Heart right ventricle (tissue), 16 donors: Measurements from ENCODE around the gene RASD2. TPM values are rescaled to one million over a fixed set of nuclear protein-coding genes. Genes with fewer than 3 reads are reported as not detected.

Experiments used
- ATAC-seq, 8 donors: fragments of 200-7000 bp; cut with Tn5 transposase; one replicate each; pipeline ENCODE4 v1.9.1; 2020; ENCODE audit warnings: mild to moderate bottlenecking in 8 of 8, moderate library complexity in 8 of 8, moderate number of reproducible peaks in 1 of 8
- DNase-seq, 2 donors: peaks; one replicate each; pipeline ENCODE4 v3.0.0-alpha.2; 2020
- H3K27ac ChIP-seq, 10 donors: fragments of 200-600 bp; sonication (generic) in 2 of 10; one replicate each; pipeline versions ENCODE4 v1.5.0 to v1.8.0; 2020 to 2022; ENCODE audit warnings: mild to moderate bottlenecking in 3 of 10
- H3K27me3 ChIP-seq, 7 donors: fragments of 200-600 bp; one replicate each; pipeline ENCODE4 v1.8.0; 2021 to 2022; ENCODE audit warnings: mild to moderate bottlenecking in 2 of 7
- H3K36me3 ChIP-seq, 9 donors: fragments of 200-600 bp; sonication (generic) in 1 of 9; one replicate each; pipeline versions ENCODE4 v1.5.0 to v1.8.0; 2020 to 2022; ENCODE audit warnings: mild to moderate bottlenecking in 2 of 9
- H3K4me1 ChIP-seq, 9 donors: fragments of 200-600 bp; sonication (generic) in 1 of 9; one replicate each; pipeline versions ENCODE4 v1.5.0 to v1.8.0; 2020 to 2022; ENCODE audit warnings: mild to moderate bottlenecking in 4 of 9
- H3K4me3 ChIP-seq, 10 donors: fragments of 200-600 bp; sonication (generic) in 2 of 10; one replicate each; pipeline versions ENCODE4 v1.5.0 to v1.8.0; 2020 to 2022; ENCODE audit warnings: mild to moderate bottlenecking in 7 of 10, moderate library complexity in 2 of 10
- H3K9me3 ChIP-seq, 11 donors: fragments of 200-600 bp in 10 of 11; sonication (generic) in 2 of 11; one replicate each; pipeline versions ENCODE4 v1.5.0 to v1.8.0; 2013 to 2022; ENCODE audit warnings: mild to moderate bottlenecking in 2 of 11, control low read depth in 1 of 11, moderate library complexity in 1 of 11
- CTCF ChIP-seq, 9 donors: fragments of 200-600 bp; sonication (generic) in 2 of 9; IDR thresholded peaks; one replicate each; pipeline versions ENCODE4 v1.5.0 to v1.8.0; 2021 to 2022; ENCODE audit warnings: antibody characterized with exemption in 9 of 9, mild to moderate bottlenecking in 5 of 9, moderate library complexity in 1 of 9
- WGBS, 2 donors: extraction: QIAGEN DNeasy Blood & Tissue Kit; methylation state at CpG; one replicate each; pipeline ENCODE4 v1.1.7; 2013; ENCODE audit warnings: inconsistent platforms in 1 of 2; 5-methylcytosine and 5-hydroxymethylcytosine counted together
- intact Hi-C, 10 donors: fragments of 100-400 bp; cut with DNase I; formaldehyde crosslinking; loops; one replicate each; pipeline versions ENCODE4 v1.11.1 to v1.14.2; 2022
- polyA plus RNA-seq, 2 donors: library from polyadenylated mRNA; stranded (reverse); fragments of 200-250 nt; gene quantifications; one replicate each; pipeline ENCODE4 v1.2.3, GENCODE V29; 2013
- total RNA-seq, 10 donors: library from RNA; stranded (reverse); fragmentation: NEBNext Ultra II Directional in 3 of 10; extraction: Animal tissue kit (Norgen Biotek cat#: 25700) in 3 of 10; gene quantifications; one replicate each; pipeline versions ENCODE4 v1.2.1 to v1.2.4, GENCODE V29; 2021 to 2023
- donor health status: Arrhythmogenic right ventricular cardiomyopathy.
- donor health status: ischemic (EF 13 %, LVEDD 7.1; RV severe dilation, severe dysfunction).
- donor health status: healthy with polysubstance abuse.
- donor health status: DM: no; HTN: yes; CAD: no.
- donor health status: DM: no; HTN: no; CAD: no.
- donor health status: ischemic (EF 25% LVEDD 6.9; RV normal size, moderate dysfunction).
- donor health status: ischemic (EF 25% LVEDD 5.7; RV mildly dilated, moderate dysfunction).
- donor health status: healthy.
- donor health status: DM: yes; HTN: yes; CAD: no.
- donor health status: Ischemic cardiomyopathy.
- donor health status: ischemic (EF 35%, LVEDD 5.7; RV mildly dilated, moderate dysfunction).
- donor health status: nonischemic (EF 11% LVEDD 7.7; RV severe dilation, severe dysfunction).
- donor health status: DM: yes; HTN: yes; CAD: no.
- donor health status: PGD.
- donor health status: ischemic (EF 29% LVEDD 5.4; RV normal size, mild dysfunction).
- donor health status: nonischemic (EF 23%, LVEDD 6.1; RV moderate dilation, normal function).

Gene RASD2
- total and polyA plus RNA-seq, 12 donors, result 1.4 to 9.9 (median 3.6) TPM

DNA sequence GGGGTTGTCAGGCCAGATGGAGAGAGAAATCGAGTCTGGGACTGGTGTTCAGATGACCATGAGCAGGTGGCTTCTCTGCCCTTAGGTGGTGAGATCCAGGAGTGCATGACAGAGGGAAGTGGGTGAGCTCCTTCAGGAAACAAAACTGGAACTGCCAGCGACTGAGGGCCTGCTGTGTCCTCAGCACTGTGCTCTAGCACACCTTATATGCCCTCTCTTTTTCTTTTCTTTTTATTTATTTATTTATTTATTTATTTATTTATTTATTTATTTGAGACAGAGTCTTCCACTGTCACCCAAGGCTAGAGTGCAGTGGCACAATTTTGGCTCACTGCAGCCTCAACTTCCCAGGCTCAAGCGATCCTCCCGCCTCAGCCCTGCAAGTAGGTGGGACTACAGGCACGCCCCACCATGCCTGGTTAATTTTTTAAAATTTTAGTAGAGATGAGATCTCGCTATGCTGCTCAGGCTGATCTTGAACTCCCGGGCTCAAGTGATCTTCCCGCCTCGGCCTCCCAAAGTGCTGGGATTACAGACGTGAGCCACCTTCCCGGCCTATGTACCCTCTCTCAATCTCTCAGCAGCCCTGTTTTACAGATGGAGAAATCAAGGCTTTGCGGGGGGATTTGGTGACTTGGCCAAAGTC lies 14.8 kb upstream of the RASD2 start:
- H3K4me1 ChIP-seq, result peaks cover 0 to 13% (median 0%) of the 10 kb centered on the region in 9 donors
- H3K27me3 ChIP-seq, result peaks cover 0 to 13% (median 3%) of the 10 kb centered on the region in 7 donors
- 82 to 84% methylated on average over 12 of the region's 12 CpGs for WGBS, 2 donors
- ATAC-seq, result peak in 3 of 8 donors; percentile 18 to 35 (median 21)
- intact Hi-C loops, result loop anchor here in 1 of 10 donors (5.0 kb wide), 1 partner anchor 51 kb away; no protein-coding TSS in a partner anchor
- no peak for DNase-seq
- no peak overlapping the region for H3K4me3 ChIP-seq
- no peak for TF ChIP-seq CTCF (IDR thresholded peaks at IDR 0.05)
- H3K27ac ChIP-seq, result peak overlapping the region in 6 of 10 donors; percentile 17 to 64 (median 40)
- no peaks in the 10 kb centered on the region for H3K36me3 ChIP-seq
- peaks cover 0 to 12% (median 0%) of the 10 kb centered on the region in 11 donors for H3K9me3 ChIP-seq

DNA sequence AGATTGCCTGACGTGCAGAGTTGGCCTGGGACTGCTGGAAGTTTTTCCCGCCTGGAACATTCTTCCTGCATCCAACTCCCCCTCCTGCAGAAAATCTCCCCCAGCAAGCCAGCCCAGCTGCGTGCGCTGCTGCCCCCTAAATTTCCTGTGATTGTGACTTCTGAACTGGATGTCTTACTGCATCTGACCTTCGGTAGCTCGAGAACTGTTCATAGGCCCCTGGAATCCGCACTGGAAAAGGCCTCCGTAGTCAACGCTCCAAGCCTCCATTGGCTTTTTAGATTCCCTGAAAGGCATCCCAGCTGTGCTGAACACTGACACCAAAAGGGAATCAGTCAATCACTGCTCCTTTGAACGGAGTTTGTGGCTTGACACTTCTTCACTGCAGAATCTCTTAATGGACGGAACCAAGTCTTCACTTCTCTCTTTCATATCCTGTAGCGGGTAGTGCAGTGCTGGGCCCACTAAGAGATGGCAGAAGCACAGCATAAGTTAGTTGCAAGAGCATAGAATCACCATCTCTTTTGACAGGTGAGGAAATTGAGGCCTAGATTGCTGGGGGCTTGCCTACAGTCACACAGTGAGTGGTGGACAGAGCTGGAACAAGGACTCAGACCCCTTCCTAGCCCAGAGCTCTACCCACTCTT lies 14.2 kb upstream of the RASD2 start:
- H3K27ac ChIP-seq, result peak overlapping the region in 4 of 10 donors; percentile 8 to 60 (median 48)

DNA sequence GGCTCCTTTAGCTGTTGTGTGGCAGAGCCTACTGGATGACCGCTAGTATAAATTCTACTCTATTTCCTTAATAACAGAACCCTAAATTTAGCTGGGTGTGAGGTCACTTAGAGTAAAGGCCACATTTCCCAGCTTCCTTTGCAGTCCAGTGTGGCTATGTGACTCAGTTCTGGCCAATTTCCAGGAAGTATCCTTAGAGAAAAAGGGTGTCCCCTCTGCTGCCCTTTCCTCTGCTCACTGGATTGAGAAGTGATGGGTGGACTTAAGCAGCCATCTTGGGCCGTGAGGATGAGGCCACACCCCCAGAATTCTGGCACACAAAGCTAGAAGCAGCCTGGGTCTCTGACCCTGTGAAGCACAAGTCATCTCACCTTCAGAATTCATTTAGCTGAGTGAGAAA lies 11.7 kb upstream of the RASD2 start:
- 86 to 92% methylated on average over 2 of the region's 2 CpGs for WGBS, 2 donors
- intact Hi-C loops, result loop anchor here in 1 of 10 donors (5.0 kb wide), 1 partner anchor 48 kb away; no protein-coding TSS in a partner anchor
- H3K9me3 ChIP-seq, result peaks cover 0 to 12% (median 0%) of the 10 kb centered on the region in 11 donors
- ATAC-seq (peak in 2 of 8 donors; percentile 12 to 17), DNase-seq (no peak)
- no peaks in the 10 kb centered on the region for H3K27me3 ChIP-seq
- no peak for TF ChIP-seq CTCF (IDR thresholded peaks at IDR 0.05)
- no peaks in the 10 kb centered on the region for H3K36me3 ChIP-seq
- H3K27ac ChIP-seq, result no peak overlapping the region
- no peak overlapping the region for H3K4me3 ChIP-seq
- H3K4me1 ChIP-seq, result peaks cover 0 to 13% (median 0%) of the 10 kb centered on the region in 9 donors

More for the DNA sequence above, 14.2 kb upstream of the RASD2 start:
- no peaks in the 10 kb centered on the region for H3K36me3 ChIP-seq
- H3K27me3 ChIP-seq, result peaks cover 0 to 13% (median 3%) of the 10 kb centered on the region in 7 donors
- TF ChIP-seq CTCF (IDR thresholded peaks at IDR 0.05), result no peak
- ATAC-seq, result peak in 5 of 8 donors; percentile 8 to 65 (median 28)
- intact Hi-C loops, result loop anchor here in 1 of 10 donors (5.0 kb wide), 1 partner anchor 51 kb away; no protein-coding TSS in a partner anchor
- peaks cover 0 to 13% (median 0%) of the 10 kb centered on the region in 9 donors for H3K4me1 ChIP-seq
- H3K9me3 ChIP-seq, result peaks cover 0 to 12% (median 0%) of the 10 kb centered on the region in 11 donors
- 73 to 75% methylated on average over 12 of the region's 12 CpGs for WGBS, 2 donors
- H3K4me3 ChIP-seq, result no peak overlapping the region
- peak in 1 of 2 donors; percentile 31 for DNase-seq

DNA sequence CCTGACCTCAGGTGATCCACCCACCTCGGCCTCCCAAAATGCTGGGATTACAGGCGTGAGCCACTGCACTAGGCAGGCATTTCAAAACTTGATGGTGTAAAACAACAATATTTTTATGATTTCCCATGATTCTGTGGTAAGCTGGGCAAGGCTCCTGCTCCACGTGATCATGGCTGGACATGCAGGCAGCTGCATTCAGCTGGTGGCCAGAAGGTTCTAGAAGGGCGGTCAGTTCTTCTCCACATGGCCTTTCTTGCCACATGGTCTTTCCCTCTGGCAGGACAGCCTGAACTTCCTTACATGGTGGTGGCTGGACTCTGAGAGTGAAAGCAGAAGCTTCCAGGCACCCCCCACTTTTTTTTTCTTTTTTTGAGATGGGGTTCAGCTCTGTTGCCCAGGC lies 9.9 kb upstream of the RASD2 start:
- DNase-seq (no peak), ATAC-seq (no peak)
- intact Hi-C loops, result loop anchor here in 1 of 10 donors (10.0 kb wide), 1 partner anchor 56 kb away; no protein-coding TSS in a partner anchor

More for the DNA sequence above, 9.9 kb upstream of the RASD2 start:
- H3K27me3 ChIP-seq, result no peaks in the 10 kb centered on the region
- no peaks in the 10 kb centered on the region for H3K36me3 ChIP-seq
- 83 to 84% methylated on average over 4 of the region's 4 CpGs for WGBS, 2 donors
- H3K27ac ChIP-seq, result peak overlapping the region in 2 of 10 donors; percentile 14 to 34
- no peak for TF ChIP-seq CTCF (IDR thresholded peaks at IDR 0.05)
- H3K4me1 ChIP-seq, result peaks cover 0 to 5% (median 0%) of the 10 kb centered on the region in 9 donors
- peaks cover 0 to 12% (median 0%) of the 10 kb centered on the region in 11 donors for H3K9me3 ChIP-seq
- H3K4me3 ChIP-seq, result no peak overlapping the region
